ENCODE results near the gene DNM1.
"Not testable (repeated sequence)": the region's sequence is repeated elsewhere in the genome, so short reads cannot be mapped to it uniquely, and the experiment has no call there.

The DNM1 gene

DNA sequence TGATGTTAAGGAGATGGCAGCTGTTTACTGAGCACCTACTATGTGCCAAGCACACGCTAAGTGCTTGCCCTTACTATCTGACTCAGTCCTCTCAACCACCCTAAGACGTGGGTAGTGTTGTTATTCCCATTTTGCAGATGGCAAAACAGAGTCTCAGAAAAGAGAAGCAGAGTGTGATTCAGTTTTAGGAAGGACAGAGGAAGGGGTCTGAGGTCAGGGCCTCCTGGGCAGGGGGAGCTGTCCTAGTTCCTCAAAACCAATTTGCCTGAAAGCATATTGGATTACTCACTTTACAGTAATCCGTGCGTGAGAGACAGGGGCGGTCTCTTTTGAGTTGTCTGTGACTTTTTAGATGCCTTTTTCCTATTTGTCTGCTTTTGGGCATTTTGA is 23.2 kb downstream of the DNM1 start:
- DNase-seq: no peak

DNA sequence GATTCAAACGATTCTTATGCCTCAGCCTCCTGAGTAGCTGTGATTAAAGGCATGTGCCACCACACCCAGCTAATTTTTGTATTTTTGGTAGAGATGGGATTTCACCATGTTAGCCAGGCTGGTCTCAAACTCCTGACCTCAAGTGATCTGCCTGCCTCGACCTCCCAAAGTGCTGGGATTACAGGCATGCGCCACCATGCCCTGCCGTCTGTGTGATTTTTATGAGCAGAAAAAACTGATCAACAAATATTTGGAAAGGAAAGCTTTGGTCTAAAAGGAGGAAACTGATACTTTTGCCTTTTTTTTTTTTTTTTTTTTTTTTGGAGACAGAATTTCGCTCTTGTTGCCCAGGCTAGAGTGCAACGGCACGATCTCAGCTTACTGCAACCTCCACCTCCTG is 27.7 kb downstream of the DNM1 start:
- DNase-seq: not testable (repeated sequence)

DNA sequence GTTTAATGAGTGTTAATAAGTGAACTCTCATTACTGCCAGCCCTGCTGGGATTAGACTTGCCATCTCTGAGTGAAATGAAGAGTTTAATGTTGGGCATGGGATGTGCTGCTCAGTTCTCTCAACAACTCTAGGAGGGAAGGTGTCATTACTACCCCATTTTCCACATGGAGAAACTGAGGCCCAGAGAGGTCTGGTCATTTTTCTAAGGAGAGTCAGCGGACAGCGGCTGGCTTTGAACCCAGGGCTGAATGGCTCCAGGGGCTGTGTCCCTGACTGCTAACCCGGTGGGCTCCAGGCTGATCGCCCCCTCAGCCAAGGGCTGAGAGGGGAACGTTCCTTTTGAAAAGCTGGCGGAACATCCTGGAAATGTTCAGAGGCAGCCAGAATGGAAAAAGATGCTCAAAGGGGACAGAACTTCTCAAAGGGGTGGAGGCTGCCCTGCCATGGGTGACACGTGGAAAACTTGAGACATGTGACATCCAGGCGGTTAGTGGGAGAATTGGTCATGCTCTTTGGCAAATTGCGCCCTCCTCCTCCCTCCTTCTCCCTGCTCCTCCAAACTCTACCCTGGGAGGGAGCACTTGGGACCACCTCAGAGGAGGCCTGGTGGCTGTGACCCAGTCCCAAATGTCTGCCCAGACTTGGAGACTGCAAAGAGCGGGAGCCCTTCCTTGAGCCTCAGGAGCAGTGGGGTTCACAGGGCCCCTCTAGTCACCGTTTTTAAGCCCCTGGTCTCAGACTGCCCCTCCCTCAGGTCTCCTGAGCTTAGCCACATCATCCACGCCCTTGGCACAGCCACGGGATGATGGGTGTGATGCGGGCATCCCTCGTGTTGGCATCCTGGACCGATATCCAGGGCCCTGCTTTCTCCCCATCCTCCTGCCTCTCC is 28.7 kb downstream of the DNM1 start:
- no peak for DNase-seq

DNA sequence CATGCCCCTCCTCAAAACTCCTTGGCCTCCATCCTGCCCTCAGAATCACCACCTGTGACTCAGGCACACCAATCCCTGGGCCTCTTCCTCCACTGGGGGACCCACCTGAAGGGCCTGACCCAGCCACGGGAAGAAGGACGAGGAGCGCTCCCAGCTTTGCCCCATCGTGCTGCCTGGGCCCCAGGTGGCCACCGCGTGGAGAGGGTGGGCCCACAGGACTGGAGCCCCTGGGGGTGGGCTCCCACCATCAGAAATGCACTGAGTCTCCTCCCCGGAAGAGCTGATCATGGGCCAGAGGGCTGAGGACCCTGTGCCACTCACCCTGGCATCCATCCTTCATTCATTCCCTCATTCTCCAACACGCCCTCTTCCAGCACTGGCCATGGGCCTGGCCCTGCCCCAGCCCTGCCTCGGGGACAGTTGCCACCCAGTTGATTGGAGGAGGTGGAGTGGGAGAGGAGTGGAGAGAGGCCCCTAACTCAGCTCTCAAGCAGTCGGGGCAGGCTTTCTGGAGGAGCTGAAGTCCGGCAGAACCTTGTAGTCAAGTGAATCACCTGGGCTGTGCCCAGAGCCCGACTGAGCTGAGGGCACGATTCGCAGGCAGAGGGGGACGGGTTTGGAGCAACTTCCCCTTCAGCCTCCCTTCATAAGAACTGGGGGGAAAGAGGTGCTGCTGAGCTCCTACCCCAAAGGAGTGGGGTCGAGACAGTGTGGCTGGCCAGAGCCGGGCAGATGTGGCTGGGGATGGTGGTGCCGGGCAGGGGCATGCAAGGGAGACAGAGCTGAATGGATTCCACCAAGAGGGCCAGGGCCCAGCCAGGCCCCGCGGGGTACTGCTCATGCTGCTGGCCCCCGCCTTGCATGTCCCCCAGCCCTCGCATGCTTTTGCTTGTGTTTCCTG is 29.6 kb downstream of the DNM1 start:
- no peak for DNase-seq

DNA sequence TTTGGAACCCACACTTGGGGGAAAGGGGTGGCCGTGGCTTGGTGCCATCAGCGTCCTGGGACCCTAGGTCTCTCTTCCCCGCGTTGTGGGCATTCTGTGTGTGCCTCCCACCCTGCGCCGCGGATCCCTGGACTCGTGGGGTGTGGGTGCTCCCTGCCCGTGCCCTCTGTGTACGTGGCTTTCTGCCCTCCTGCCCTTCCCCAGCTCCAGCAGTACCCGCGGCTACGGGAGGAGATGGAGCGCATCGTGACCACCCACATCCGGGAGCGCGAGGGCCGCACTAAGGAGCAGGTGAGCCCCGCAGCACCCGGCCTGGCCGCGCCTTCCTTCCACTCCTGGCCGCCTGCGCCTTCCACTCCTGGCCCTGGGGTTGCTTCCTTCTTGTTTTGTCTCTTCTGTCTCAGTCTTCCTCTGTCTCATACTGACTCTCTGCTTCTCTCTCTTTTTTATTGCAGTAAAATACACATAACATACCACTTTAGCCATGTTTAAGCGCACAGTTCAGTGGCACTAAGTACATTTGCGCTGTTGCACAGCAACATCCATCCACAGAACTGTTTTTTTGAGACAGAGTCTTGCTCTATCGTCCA is 30.7 kb downstream of the DNM1 start:
- DNase-seq: no peak

DNA sequence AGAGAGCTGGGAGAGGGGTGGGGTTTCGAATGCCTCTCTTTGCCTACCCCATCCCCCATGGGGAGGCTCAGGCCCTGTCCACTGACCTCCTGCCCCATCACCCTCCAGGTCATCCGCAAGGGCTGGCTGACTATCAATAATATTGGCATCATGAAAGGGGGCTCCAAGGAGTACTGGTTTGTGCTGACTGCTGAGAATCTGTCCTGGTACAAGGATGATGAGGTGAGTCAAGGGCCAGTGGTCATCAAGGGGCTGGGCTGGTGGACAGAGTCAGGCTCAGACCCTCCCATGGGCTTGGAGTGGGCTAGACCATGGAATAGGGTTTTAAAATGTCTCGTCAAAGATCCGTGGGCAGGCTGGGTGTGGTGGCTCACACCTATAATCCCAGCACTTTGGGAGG is 38.9 kb downstream of the DNM1 start:
- DNase-seq: no peak

DNA sequence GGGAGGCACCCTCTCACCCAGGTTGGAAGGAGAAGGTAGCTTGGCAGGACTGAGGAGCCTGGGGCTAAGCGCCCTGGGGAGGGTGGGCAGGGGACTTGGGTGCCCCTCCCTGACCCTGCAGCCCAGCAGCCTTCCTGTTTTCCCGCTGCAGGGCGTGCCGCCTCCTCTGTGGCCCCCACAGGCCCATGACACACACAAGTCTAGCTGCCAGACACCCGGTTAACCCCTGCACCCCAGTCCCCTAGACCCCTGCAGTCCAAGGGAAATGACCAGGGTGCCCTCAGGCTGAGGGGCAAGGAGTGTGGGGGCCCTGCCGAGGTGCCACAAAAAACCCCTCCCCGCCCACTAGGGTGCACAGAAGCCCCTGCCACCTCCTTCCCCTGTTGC is 39.6 kb downstream of the DNM1 start:
- DNase-seq: no peak

DNA sequence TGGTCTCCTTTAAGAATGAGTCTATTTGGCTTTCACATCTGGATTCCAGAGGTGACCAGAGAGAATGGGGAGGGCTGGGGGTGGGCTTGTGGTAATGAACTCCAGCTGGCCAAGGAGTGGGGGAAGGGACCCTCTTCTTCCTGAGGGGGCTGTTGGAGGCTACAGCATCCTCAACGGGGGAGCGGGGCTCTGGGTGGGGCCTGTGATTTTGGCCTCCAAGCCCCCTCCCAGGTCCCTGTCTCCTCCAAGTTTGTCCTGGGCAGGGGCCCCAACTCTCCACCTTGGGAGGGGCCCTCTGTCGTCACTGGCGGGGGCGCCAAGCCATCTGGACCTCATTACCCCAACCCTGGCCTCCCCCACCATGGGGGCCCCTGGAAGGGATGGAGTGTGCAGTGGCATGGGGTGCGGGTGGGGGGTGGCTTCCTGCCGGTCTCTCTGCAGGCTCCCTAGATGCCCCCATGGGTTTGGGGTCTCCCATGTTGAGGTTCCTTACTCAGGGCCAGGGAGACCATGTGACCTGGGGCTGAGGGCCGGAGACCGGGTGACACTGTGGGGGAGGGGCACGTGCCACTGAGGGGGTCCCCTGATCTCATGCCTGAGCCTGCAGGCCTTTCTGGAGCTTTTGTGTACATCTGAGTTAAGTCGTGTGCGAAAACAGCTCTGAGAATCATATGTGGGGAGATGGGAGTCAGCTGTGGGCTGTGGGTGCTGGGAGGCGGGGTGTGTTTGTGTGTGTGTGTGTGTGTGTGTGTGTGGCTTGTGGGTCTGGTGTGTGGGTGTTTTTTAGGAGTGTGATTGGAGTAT is 40.2 kb downstream of the DNM1 start:
- no peak for DNase-seq

DNA sequence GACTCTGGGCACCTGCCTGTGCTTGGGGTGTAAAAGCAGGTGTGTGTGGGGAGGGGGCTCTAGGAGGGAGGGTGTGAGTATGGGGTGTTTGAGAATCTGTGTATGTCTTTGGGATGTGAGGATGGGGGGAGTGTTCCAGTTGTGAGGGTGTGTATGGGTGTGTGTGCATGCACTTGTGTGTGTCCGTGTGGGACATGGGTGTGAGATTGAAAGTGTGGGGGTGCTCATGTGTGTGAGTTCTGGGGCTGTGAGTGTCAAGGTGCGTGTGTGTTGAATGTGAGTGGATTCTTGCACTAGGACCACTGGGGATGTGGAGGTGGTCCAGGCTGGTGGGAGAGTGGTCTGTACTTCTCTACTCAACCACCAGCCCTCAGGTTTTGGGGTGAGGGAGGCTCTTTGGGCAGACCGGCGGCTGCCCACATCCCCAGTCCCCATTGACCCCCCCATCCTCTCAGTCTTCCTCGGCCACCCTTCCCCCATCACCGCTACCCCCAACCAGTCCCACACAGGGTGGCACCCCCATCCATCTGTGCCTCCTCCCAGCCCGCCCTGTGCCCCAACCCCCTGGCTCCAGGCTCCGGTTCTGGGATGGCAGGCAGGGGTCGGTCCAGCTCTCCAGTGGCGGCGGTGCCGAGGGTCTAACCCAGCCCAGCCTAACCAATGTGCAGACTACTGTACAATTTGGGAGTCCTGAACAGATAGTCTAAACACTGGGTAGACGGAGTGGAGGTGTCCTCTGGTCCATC is 41.1 kb downstream of the DNM1 start:
- DNase-seq: no peak

DNA sequence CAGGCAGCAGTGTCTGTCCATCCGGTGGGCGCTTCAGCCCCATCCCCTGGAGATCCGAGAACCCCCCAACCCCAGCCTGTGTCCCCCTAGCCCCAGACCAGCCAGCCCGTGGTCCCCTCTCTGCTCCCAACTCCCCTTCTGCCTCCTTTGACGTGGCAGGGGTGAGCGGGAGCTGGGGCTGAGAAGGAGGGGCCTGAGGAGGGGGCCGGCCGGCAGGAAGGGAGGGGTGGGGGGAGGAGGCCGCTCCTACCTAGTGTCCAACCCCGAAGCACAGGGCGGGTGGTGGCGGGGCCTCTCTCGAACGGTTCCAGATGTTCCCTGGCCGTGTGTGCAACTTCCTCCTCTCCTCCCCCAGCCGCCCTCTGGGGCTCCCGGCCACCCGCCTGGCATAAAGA is 41.7 kb downstream of the DNM1 start:
- no peak for DNase-seq

DNA sequence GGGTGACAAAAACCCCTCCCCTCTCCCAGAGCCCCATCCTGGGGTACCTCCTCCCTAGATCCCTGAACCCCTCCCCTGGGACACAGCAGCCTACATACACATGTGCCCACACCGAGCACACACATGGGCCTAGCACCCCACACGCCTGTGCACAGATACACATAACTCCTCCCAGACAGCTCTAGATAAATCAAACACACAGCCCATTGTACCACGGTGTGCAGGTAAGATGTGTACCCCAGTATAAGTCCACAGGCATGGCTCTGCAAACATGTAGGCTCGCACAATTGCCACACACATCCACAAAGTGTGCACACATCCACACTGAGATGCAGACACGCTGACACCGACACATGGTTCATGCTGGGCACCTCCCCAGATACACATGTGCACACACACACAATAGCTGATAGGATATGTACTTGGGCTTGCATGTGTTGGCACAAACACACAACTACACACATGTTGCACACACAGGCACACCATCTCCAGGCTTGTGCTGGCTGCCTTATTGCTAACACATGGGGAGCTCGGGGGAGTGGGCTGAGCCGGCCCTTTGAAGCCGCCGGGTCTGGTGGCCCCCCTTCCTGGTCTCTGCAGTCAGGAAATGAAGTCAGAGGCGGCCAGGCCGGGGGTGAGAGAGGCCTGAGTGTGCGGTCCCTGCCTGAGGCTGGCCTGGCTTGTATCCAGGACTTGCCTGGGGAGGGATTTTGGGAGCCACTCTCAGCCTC is 42.4 kb downstream of the DNM1 start:
- DNase-seq: no peak

DNA sequence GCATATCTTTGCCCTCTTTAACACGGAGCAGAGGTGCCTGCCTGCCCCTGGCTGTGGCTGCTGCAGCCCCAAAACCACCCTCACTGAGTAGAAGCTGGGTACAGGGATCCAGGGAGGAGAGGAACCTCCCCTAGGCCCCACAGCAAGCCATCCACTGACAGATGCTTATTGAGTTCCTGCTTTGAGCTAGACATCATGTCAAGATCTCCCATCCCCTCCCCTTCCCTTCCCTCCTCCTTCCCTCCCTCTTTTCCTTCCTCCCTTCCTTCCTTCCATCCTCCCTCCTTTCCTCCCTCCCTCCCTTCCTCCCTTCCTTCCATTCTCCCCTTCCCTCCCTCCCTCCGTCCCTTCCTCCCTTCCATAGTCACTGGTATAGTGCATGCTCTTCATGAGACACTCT is 43.3 kb downstream of the DNM1 start:
- DNase-seq: no peak

DNA sequence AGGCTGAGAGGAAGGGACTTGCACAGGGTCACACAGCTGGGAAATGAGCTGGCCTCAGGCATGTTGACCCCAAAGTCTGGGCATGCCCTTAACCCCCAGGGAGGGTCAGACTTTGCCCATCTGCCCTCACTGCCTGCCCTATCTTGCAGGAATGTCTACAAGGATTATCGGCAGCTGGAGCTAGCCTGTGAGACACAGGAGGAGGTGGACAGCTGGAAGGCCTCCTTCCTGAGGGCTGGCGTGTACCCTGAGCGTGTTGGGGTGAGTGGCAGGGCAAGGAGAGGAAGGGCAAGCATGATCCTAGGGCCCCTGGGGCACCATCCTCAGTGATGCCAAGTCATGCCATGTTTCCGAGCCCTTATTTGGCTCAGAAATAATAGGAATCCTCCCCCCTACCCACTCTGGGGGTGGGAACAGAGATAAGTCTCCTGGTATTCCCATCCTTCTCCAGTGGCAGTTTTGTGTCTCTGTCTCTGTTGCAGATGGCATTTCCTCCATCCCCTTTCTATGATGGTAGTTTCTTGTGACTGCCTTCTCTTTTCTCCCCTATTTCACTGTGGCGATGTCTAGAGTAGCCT is 44.1 kb downstream of the DNM1 start:
- DNase-seq: no peak

DNA sequence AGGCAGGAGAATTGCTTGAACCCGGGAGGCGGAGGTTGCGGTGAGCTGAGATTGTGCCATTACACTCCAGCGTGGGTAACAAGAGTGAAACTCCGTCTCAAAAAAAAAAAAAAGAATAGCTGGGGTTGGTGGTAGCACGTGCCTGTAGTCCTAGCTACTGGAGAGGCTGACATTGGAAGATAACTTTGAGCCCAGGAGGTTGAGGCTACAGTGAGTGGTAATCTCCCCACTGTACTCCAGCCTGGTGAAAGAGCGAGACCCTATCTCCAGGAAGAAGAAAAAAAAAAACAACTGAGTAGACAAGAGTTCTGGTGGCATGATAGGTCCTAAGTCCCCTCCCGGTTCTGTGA is 46.4 kb downstream of the DNM1 start:
- DNase-seq: no peak

DNA sequence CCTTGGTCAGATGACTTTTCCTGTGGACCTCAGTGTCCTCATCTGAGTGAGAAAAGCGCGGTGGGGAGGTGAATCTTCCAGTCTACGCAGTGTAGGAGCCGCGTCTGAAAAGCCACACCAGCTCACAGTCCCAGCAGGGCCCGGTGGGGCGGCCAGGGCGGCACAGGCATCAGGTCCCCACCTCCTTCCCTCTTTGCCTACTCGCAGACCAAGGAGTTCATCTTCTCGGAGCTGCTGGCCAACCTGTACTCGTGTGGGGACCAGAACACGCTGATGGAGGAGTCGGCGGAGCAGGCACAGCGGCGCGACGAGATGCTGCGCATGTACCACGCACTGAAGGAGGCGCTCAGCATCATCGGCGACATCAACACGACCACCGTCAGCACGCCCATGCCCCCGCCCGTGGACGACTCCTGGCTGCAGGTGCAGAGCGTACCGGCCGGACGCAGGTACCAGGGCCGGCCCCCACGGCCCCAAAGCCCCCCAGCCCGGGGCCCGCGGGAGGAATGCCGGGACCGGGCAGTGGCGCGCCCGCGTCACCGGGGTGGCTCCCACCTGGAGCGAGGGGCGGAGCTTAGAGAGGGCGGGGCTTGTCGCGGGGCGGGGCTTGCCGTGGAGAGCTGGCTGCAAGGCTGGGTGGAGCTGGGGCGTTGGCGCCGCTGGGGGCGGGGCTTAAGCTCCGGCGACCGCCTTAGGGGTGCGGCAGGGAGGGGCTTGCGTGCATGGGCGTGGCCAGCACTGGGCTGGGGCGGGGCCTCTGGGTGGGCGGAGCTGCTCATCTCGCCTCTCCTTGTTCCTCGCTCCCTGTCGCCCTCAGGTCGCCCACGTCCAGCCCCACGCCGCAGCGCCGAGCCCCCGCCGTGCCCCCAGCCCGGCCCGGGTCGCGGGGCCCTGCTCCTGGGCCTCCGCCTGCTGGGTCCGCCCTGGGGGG is 47.0 kb downstream of the DNM1 start:
- DNase-seq: peak; percentile 96 to 99

DNA sequence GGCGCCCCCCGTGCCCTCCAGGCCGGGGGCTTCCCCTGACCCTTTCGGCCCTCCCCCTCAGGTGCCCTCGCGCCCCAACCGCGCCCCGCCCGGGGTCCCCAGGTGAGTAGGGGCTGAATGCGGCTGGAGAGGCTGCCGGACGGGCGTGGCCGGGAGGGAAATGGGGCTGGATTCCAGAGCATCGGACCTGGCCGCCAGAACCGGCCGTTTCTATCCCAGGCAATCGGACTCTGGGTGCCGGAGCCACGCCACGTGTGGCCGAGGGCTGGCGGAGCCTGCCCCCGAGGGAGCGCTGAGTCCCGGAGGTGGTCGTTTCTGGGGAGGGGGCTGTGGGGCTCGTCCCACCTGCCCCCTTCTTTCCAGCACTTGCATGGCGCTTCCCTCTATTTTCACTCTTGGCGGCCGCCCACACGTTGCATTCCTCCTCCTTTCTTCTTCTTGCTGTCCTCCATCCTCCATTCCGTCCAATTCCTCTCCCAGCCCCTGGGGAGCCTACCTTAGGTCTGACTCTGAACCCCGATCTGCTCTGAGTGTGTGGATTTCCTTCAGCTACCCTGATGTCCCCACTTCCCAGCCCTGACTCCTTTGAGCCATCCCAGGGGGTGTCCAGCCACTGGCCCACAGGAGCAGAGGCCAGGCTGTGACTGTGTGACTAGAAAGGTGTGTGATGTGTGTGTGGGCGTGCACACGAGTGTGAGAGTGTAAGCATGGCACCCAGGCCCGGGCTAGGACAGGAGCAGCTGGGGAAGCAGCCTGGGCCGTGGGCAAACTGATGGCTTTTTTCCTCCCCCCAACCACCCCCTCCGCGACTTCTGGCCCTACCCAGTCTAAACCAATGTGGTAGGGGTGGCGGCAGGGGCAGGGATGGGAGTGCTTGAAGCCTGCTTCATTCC is 47.9 kb downstream of the DNM1 start:
- no peak for DNase-seq

DNA sequence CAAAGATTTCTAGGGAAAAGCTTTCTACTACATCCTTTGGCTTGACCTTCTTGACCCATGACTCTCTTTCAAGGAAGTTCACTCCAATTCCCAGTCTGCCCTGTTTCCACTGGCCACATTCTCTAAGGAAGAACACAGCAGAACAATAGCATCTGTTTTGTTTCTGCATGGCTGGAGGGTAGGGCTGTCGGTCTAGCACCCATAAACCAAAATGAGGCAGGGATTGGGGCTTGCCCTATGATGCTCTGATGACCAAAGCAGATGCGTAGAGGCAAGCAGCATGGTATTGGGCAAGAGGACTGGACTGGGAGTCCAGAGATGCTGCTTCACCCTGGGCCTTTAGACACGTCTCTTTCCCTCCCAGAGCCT is 48.5 kb downstream of the DNM1 start:
- no peak for DNase-seq

DNA sequence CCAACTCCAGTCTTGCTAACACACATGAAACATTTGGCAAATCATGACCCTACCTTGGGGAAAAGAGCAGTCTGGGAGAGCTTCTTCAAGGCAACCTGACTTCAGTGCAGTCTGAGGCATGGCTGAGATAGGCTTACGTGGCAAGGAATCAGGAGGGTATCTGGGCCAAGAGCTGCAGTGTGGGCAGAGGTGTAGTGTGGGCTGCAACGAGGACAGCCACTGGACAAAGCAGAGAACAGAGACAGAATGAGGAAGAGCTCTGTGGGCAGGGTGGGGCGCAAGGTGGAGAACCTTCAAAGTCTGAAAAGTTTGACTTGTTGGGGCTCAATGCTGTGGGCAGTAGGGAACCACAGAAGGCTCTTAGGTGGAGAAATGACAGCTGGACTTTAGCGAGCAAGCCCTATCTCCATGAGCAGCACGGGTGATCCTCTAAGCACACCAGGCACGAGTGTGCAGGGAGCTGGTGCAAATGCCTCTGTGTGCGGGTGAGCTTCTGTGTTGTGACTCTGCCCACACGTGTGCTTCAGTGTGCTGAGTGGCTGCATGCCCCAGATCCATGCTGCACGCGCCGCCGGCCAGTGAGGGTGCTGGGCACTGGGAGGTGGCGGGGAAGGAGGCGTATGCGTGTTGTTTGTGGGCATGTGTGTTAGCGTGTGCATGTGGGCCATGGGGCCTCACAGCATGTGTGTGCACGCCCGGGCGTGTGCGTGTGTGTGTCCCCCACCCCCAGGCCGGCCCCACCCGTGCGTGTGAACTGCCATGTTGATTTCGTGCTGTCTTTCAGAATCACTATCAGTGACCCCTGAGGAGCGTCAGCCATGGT is 49.3 kb downstream of the DNM1 start:
- DNase-seq: no peak
